Activated CD4-positive, alpha-beta T cell treated with anti-CD3 and anti-CD28 coated beads for 4 hours (primary cell): ENCODE results near the gene ZMYND8.
"Not testable (repeated sequence)": the region's sequence is repeated elsewhere in the genome, so short reads cannot be mapped to it uniquely, and the experiment has no call there.

Experiments used
- DNase-seq, 2 donors: peaks; one replicate each; pipeline ENCODE4 v3.0.0-alpha.2; 2020

The ZMYND8 gene

DNA sequence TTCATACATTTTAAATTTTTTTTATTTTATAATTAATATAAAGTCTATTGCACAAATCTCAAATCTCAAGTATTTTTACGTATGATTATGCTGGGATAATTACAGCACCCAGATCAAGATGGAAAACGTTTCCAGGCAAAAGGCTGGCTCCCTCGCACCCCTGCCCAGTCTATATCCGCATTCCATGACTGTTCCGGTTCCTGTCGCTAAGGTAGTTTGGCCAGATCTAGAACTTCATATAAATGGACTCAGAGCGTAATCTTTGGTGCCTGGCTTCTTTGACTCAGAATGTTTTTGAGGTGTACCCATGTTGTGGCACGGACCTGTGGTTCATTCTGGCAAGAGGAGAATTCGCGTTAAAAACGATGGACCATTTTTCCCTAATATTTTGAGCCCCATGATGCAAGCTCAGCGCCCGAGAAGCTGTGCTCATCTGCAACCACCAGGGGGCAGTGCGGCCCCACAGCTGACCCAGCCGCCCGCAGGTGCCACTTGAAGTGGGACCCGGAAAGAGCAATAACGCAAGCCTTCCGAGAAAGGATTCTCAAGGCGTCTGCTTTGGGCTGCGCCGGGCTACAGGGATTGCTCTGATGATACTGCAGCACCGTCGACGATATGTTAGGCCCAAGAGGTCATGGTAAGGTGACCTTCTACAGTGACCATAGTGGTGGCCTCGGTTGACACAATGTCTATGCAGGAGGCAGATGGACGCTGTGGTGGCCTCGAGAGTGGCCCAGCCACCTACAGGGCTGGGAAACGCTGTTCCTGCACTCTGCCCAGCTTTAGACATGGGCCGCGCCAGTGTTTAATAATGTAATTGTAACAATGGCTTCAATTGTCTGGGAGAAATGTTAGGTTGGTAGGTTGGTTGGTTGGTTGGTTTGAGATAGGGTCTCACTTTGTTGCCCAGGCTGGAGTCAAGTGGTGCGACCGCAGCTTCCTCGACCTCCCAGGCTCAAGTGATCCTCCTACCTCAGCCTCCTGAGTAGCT lies 160.1 kb downstream of the ZMYND8 start:
- DNase-seq: peak; percentile 57 to 63

DNA sequence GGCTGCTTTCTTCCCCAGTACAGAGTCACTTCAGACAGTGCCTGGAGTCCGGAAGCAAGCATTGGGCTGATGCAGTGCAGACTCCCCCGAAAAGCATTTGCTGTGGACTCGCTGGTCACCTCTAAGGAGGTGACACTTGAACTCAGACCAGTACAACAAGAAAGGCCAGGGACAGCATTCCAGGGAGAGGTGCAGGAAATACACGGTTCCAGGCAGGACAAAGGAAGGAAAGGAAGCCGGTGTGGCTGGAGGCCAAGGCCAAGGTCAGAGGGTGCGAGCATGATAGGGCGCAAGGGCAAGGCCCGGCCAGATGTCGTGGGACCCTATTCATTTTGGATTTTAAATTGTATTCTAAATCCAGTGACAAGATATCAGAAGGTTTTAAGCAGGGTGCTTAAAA lies 160.9 kb downstream of the ZMYND8 start:
- no peak for DNase-seq

DNA sequence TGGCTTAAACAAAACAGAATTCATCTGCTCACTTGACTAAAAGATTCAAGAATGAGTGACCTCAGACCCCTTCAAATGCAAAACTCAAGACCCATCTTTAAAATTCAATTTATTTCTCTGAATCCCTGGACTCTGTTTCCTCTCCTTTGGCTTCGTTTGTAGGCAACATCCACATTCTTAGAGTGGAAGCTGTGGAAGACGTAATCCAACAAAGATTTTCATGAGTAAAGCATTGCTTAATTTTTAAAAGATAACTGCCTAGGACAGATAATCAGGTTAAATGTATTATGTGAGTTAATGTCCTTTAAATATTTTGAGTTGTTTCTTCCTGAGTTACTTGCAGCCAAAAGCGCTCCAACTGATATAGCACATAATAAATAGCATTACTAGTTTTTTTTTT lies 164.5 kb downstream of the ZMYND8 start:
- no peak for DNase-seq

DNA sequence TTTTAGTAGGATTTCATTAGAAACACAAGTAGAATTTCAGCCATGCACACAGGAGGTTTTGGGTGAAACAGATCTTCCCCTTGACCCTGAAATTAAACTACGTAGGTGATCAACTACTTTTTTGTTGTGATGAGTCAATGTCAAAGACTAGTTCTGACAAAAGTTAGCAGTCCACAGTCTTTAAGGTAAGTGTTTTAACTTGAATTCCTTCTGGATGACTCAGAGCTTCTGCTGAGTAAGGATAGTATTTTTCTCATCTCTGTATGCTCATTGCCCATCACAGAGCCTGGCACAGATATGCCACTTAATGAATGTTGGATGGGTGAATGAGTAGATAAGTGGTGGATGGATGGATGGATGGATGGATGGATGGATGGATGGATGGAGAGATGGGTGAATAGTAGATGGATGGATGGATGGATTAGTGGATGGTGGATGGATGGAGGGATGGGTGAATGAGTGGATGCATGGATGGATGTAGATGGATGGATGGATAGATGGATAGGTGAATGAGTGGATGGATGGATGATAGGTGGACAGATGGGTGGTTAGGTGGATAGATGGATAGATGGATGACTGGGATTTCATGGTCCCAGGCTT lies 165.3 kb downstream of the ZMYND8 start:
- DNase-seq: no peak

DNA sequence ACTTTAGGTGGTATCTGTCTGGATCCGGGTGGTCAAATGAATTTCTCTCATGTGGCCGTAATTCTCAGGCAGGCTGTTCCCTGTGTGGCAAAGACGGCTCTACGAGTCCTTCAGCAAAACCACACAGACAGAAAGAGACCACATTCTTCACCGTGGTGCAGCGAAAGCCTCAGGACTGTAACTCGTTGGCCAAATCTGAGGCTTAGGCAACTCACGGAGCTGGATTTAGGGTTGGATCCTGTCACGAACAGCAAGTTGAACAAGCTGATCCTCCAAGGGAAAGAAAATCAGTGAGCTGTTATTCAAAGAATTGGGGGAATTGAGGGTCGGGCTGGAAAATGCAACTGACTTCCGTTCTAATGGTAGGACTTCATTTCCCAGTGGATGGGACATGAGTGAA lies 167.4 kb downstream of the ZMYND8 start:
- no peak for DNase-seq

DNA sequence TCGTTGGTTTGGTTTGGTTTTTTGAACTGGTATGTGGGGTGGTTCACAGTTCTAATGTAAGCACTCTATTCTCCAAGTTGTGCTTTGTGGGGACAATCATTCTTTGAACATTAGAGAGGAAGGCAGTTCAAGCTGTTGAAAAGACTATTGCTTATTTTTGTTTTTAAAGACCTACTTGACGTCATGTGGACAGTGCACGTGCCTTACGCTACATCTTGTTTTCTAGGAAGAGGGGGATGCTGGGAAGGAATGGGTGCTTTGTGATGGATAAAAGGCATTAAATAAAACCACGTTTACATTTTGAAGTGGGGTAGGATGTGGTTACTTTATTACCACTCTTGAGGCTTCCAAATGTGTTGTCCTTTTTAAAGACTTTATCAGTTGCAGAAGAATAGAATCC lies 168.0 kb downstream of the ZMYND8 start:
- no peak for DNase-seq

DNA sequence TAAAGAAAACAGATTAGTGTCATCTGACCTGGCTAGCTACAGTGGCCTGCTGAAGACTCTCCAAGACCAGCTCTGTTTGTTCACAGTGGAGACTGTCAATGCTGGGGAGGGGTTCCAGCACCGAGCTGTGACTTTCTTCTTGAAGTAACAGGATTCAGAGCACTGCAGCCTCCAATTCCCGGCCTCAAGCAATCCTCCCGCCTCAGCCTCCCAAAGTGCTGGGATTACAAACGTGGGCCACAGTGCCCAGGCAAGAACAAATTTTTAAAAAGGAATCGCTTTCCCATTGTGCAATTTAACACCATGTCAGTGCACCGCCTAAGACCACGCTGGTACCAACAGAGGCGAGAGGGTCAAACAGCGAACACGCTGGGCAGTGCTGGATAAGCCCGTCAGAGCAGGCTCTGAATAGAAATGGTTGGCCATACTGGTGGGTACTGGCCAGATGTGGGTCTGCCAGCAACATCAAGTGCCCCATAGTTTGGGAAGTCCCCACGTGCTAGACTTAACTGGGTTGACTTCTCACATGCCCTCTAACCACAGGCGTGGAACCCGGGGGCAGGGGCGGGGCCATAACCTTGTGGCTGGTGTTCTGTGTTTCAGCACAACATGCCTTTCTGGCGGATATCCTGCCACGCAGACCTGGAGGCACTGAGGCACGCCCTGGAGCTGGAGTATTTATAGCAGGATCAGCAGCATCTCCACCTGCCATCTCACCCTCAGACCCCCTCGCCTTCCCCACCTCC lies 168.9 kb downstream of the ZMYND8 start:
- no peak for DNase-seq

DNA sequence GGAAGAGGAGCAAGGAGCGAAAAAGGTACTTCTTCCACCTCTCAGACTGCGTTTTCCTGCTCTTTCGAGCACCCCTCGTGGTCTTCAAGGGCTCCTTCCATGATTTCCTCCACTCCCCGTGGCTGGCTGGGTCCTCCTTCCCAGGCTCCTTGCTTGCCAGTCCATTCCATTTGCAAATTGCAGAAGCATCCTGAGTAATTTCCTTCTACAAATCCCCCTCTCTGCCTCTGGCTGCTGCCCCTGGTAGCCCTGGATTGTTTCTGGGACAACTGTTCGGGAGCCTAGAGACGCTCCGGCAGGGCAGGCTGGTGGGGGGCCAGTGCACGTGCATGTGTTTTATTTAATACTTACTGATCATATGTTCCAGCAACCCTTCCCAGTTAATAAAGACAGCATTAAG lies 173.1 kb downstream of the ZMYND8 start:
- DNase-seq: no peak

DNA sequence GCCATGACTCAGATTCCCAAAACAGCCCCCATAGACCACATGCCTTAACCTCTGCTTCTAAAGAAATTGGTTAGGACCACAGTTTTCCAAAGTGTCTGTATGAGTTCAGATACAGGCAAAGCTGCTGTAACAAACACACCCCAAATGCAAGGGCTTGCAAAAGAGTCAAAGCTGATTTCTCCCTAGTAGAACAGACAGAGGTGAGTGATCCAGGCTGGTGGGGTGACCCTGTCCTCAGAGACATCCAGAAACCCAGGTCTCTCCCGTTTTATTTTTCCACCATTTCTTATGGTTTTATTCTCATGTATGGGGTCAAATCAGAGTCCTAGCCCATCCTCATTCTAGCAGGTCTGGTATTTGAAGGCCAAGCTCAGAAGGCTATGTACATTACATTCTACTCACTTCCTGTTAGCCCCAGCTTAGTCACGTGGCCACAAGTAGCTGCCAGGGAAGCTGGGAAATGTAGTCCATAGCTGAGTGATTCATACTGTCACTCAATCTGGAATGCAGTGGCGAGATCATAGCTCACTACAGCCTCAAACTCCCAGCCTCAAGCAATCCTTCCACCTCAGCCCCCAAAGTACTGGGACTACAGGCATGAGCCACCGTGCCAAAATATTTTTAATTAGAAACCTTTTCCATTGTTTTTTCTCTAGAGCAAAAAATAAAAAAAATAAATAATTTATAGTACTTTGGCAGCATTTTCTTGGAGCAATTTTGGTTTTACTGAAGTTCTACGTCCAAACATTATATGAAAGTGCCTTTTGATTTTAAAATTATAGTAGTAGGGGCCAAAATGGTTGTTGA lies 175.2 kb downstream of the ZMYND8 start:
- DNase-seq: no peak

DNA sequence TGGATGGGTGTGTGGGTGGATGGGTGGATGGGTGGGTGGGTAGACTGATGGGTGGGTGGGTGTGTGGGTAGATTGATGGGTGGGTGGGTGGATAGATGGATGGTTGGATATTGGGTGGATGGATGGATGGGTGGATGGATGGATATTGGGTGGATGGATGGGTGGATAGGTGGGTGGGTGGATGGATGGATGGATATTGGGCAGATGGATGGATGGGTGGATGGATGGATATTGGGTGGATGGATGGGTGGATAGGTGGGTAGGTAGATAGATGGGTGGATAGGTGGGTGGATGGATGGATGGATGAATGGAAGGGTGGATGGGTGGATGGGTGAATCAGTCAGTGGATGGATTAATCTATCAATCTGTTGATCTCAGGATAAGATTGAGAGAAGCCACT lies 177.2 kb downstream of the ZMYND8 start:
- no peak for DNase-seq

DNA sequence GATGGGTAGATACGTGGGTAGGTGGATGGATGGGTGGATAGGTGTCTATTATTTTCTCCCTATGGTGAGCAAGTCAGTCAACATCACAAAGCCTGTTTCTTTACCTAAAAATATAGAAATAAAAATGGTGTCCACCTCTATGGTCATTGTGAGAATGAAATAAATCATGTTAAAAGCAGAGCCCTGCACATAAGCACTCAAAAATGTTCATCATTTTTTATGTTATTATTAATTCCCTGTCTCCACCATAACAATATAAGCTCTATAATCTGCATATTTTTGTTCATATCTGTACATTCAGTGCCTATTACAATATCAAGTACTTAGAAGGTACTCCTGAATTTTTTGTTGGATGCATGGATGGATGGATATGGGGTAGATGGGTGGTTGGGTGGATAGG lies 177.6 kb downstream of the ZMYND8 start:
- DNase-seq: no peak

DNA sequence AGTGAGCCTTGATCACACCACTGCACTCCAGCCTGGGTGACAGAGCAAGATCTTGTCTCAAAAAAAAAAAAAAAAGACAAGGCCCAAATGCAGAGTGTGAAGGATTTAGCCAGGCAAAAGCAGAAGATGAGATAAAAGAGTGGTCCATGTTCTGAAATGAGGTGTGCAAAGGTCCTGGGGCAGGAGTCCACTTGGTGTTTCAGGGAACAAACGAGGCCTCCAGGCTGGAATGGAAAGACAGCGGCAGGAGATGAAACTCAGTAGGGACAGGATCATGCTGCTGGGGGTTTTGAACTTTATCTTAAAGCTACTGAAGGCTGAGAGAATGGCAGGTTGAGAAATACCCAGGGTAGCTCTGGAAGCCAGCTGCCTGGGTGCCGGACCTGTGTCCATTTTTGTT lies 178.2 kb downstream of the ZMYND8 start:
- no peak for DNase-seq

DNA sequence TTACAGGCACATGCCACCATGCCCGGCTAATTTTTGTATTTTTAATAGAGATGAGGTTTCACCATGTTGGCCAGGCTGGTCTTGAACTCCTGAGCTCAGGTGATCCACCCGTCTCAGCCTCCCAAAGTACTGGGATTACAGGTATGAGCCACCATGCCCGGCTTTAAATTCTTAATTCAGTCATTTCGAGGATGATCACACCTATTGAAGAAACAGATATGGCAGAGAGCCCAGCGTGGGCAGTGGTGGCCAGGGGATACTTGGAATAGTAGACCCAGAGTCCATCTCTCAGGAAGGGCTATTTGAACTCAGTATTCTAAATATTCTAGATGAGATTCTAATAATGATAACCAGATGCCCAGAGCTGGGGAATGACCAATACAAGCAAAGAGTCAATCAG lies 180.3 kb downstream of the ZMYND8 start:
- DNase-seq: not testable (repeated sequence)

DNA sequence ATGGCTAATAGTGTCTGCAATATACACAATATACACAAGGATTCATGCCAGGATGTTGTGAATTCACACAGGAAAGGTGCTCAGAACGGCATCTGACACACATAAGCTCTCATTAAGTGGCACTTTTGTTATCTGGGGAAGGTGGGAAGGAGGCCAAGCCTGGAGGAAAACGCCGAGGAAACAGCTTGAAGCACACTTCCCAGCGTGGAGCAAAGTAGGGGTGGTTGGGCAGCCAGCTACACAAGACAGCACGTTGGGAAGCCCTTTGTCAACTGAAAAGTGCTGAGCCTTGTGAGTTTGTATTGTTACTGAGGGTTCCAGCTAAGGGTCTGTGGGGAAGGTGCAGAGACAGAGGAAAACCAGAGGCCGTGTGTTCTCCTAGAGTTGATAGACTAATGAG lies 181.0 kb downstream of the ZMYND8 start:
- DNase-seq: no peak

DNA sequence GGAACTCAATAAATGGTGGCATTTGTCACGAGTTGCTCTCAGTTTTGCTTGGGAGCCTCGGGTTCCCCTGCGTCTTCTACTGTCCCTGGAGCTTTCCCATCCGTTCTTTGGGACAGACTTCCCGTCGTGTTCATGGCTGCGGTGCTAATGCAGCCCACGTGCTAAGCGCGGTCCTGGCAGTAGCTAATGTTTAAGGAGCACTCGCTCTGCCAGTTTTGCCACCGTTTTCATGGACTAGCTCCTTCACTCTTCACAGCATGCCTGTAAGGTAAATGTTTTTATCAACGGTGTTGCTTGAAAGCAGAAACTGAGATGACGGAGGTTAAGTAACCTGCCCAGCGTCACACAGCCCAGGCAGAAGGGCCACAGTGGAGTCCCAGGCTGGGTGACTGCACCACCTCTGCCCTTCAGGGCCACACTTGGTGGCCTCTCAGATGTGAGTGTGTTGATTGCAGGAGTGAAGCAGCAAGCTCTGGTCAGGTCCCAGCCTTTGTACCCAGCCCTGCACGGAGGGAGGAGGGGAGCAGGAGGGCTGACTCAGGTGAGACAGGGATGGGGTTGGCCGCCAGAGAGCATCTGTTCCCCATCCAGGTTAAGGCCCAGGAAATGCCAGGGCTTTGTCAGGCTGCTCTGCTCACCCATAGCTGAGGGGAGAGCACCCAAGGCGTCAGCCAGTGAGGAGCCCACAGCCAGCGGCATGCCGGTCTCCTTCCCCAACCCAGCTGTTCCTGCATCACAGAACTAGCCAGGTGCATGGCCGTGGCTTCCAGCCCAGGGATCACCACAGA lies 181.8 kb downstream of the ZMYND8 start:
- no peak for DNase-seq

DNA sequence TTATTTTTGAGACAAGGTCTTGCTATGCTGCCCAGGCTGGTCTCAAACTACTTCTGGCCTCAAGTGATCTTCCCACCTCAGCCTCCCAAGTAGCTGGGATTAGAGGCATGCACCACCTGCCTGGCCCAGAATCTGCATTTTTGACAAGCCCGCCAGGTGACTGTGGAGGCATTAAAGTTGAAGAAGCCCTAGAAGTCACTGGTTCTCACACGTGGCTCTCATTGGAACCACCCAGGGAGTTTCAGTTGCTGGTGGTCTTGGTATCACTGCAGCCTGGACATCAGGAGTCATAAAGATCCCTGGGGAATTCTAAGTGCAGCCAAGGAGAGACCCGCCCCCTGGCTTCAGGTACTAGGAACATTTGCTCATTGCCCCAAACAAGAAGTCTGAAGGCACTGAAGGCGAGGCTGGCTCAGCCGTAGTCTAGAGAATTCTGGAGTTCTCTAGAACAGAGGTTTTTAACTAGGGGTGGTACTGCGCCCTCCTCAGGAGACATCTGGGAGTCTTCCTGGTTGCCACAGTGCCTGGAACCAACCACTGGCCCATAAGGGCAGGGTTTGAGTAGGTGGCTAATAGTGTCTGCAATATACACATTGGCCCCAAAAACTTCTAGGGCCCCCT lies 182.8 kb downstream of the ZMYND8 start:
- no peak for DNase-seq

DNA sequence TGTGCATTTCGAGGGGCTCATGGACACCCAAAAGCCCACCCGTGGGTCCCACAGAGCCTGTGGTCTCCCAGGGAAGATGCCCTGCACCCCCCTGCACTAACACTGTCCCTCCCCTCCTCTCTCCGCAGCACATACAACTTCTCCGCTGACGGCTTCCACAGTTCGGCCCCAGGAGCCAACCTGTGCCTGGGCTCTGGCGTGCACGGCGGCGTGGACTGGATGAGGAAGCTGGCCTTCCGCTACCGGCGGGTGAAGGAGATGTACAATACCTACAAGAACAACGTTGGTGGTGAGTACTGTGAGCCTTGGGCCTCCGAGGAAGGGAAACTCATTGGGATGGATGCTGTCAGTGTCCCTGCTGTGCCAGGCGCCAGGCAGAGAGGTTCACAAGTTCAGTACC lies 183.9 kb downstream of the ZMYND8 start:
- no peak for DNase-seq

DNA sequence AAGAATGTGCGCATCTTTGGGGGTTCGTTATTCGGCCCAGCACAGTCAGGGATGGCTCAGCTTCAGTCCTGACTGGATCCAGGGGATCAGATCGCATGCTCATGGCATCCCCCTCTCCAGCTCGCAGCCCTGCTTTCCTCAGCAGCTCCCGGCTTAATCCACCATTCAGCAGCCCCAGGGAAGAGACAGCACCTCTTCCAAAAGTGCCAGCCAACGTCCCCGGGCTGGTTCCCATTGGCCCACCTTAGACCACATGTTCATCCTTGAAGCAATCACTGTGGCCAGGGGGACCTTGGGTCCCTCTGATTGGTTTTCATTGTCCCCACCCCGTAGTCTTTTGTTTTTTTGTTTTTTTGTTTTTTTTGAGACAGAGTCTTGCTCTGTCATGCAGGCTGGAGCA lies 188.7 kb downstream of the ZMYND8 start:
- no peak for DNase-seq

DNA sequence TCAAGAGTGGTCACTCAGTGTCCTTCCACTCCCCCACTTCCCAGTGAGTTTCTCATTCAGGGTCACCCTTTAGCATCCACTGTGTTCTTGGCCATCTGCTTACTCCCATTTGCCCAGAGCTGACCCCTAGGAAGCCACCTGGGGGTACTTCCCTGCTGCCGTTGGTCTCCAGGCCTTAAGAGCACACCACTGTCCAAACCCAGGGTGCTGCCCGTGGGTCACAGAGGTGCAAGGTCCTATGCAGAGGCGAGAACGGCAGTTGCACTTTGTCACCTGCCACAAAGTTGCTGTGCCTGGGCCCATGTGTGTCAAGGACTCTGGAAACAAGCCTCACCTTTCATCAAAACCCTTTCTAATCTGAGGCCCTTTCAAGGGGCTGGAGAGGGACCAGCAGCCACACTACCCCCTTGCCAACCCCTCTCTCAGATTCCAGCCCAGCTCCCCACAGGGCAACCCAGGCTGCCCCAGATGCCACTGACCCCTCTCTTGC lies 191.1 kb downstream of the ZMYND8 start:
- no peak for DNase-seq

DNA sequence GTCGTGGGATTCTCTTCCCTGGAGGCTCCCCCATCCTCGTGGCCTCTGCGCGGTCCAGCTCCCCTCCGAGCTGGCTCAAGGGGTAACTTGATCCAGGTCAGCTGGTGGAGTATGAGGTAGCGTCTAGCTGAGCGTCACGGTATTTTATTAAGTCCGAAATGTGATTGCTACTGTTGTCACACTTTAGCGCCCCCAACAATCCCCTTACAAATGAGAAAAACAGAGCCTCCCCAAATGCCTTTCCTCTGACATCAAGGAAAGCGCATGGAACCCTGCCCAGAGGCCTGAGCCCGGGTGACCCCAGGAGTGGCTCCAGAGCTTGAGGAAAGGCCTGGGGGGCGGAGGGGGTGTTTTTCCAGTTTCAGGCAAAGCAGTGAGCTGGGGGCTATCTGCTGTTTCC lies 192.4 kb downstream of the ZMYND8 start:
- DNase-seq: no peak

DNA sequence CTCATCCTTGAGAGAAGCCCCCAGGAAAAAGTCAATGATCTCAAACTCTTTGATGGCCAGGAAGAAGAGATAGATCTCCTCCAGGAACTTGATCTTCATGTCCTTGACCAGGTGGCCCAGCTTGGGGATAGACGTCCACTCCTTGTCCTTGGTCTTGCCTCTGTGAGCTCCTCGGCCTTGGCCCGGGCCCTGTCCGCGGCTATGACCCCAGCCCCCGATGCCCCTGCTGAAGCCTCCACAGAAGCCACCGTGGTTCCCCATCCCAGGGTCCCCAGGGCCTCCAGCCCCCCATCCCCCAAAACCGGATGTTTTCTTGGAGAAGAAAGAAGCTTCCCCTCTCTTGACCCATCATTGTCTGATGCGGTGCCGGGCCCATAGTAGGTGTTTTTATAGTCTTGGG lies 195.1 kb downstream of the ZMYND8 start:
- DNase-seq: no peak
